ENCODE data around the gene FOXA2. TPM values are rescaled to one million over a fixed set of nuclear protein-coding genes. Genes with fewer than 3 reads are reported as not detected.
"Not testable (repeated sequence)": the region's sequence is repeated elsewhere in the genome, so short reads cannot be mapped to it uniquely, and the experiment has no call there.

The FOXA2 gene
- total and polyA plus RNA-seq, 2 donors: 0.02 TPM; not detected in 1

- no peak for DNase-seq (ENCODE audit: low read depth in 6 of 9, low spot score in 9 of 9)
- Histone ChIP-seq H3K27ac (ENCODE audit: low read depth in 1 of 2, low read length in 1 of 2) (no peak overlapping the region), H3K9me3 (ENCODE audit: control insufficient read depth in 2 of 2, insufficient read depth in 1 of 2, low read length in 1 of 2) (no peaks in the 10 kb centered on the region), H3K27me3 (ENCODE audit: control insufficient read depth in 2 of 2, insufficient read depth in 1 of 2, low read length in 1 of 2) (peaks cover 17 to 47% of the 10 kb centered on the region in 2 donors), H3K4me3 (ENCODE audit: low read length in 2 of 2) (no peak overlapping the region), H3K36me3 (ENCODE audit: control insufficient read depth in 2 of 2, insufficient read depth in 2 of 2, low read length in 1 of 2) (no peaks in the 10 kb centered on the region), H3K4me1 (ENCODE audit: control insufficient read depth in 2 of 2, insufficient read depth in 2 of 2, low read length in 2 of 2) (no peaks in the 10 kb centered on the region)
- WGBS: 87% methylated on average over 5 of the region's 5 CpGs
Measured at GRCh38 chr20:22555791-22556564, 28.4 kb downstream of the FOXA2 start.

- no peak overlapping the region for H3K27ac ChIP-seq (ENCODE audit: low read depth in 1 of 2, low read length in 1 of 2)
- H3K4me3 ChIP-seq (ENCODE audit: low read length in 2 of 2): no peak overlapping the region
- H3K4me1 ChIP-seq (ENCODE audit: control insufficient read depth in 2 of 2, insufficient read depth in 2 of 2, low read length in 2 of 2): no peaks in the 10 kb centered on the region
- no peaks in the 10 kb centered on the region for H3K9me3 ChIP-seq (ENCODE audit: control insufficient read depth in 2 of 2, insufficient read depth in 1 of 2, low read length in 1 of 2)
- H3K36me3 ChIP-seq (ENCODE audit: control insufficient read depth in 2 of 2, insufficient read depth in 2 of 2, low read length in 1 of 2): no peaks in the 10 kb centered on the region
- H3K27me3 ChIP-seq (ENCODE audit: control insufficient read depth in 2 of 2, insufficient read depth in 1 of 2, low read length in 1 of 2): peaks cover 5 to 34% of the 10 kb centered on the region in 2 donors
- DNase-seq (ENCODE audit: low read depth in 6 of 9, low spot score in 9 of 9): no peak
- 97% methylated on average over 2 of the region's 2 CpGs for WGBS
Measured at GRCh38 chr20:22554391-22554790, 30.0 kb downstream of the FOXA2 start.

GRCh38 chr20:22550514-22550913, 33.9 kb downstream of the FOXA2 start:
- H3K27ac ChIP-seq (ENCODE audit: low read depth in 1 of 2, low read length in 1 of 2); DNase-seq (ENCODE audit: low read depth in 6 of 9, low spot score in 9 of 9); H3K9me3 ChIP-seq (ENCODE audit: control insufficient read depth in 2 of 2, insufficient read depth in 1 of 2, low read length in 1 of 2); H3K36me3 ChIP-seq (ENCODE audit: control insufficient read depth in 2 of 2, insufficient read depth in 2 of 2, low read length in 1 of 2); H3K27me3 ChIP-seq (ENCODE audit: control insufficient read depth in 2 of 2, insufficient read depth in 1 of 2, low read length in 1 of 2); H3K4me3 ChIP-seq (ENCODE audit: low read length in 2 of 2); H3K4me1 ChIP-seq (ENCODE audit: control insufficient read depth in 2 of 2, insufficient read depth in 2 of 2, low read length in 2 of 2): not testable (repeated sequence)
- WGBS: 78% methylated on average over 4 of the region's 4 CpGs

DNA sequence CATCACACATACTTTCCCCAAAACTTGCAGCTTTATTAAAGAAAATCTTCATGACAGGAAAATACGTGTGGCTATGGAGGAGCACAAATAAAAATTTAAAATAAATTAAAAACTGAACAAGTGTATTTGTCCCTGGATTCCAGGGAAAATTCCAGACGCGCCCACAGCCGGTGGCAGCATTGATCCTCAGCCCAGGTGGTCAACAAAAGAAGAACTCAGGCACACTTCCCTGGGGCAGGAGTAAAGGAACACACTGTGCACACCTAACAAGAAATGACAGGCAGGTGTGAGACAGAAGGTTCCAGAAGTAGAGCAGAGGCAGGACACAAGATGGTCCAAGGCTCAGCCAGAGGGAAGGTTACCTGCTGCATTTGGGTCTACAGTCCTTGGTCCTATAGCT, 36.3 kb downstream of the FOXA2 start:
- Histone ChIP-seq H3K4me1 (ENCODE audit: control insufficient read depth in 2 of 2, insufficient read depth in 2 of 2, low read length in 2 of 2) (no peaks in the 10 kb centered on the region), H3K27me3 (ENCODE audit: control insufficient read depth in 2 of 2, insufficient read depth in 1 of 2, low read length in 1 of 2) (peaks cover 2 to 4% of the 10 kb centered on the region in 2 donors), H3K27ac (ENCODE audit: low read depth in 1 of 2, low read length in 1 of 2) (no peak overlapping the region), H3K9me3 (ENCODE audit: control insufficient read depth in 2 of 2, insufficient read depth in 1 of 2, low read length in 1 of 2) (no peaks in the 10 kb centered on the region), H3K36me3 (ENCODE audit: control insufficient read depth in 2 of 2, insufficient read depth in 2 of 2, low read length in 1 of 2) (no peaks in the 10 kb centered on the region), H3K4me3 (ENCODE audit: low read length in 2 of 2) (no peak overlapping the region)
- DNase-seq (ENCODE audit: low read depth in 6 of 9, low spot score in 9 of 9): no peak
- WGBS: 83% methylated on average over 4 of the region's 4 CpGs

GRCh38 chr20:22546344-22546743, 38.0 kb downstream of the FOXA2 start:
- H3K4me3 ChIP-seq (ENCODE audit: low read length in 2 of 2): no peak overlapping the region
- DNase-seq (ENCODE audit: low read depth in 6 of 9, low spot score in 9 of 9): no peak
- WGBS: 50% methylated on average over 3 of the region's 3 CpGs
- peaks cover 0 to 2% of the 10 kb centered on the region in 2 donors for H3K27me3 ChIP-seq (ENCODE audit: control insufficient read depth in 2 of 2, insufficient read depth in 1 of 2, low read length in 1 of 2)
- H3K9me3 ChIP-seq (ENCODE audit: control insufficient read depth in 2 of 2, insufficient read depth in 1 of 2, low read length in 1 of 2): no peaks in the 10 kb centered on the region
- H3K36me3 ChIP-seq (ENCODE audit: control insufficient read depth in 2 of 2, insufficient read depth in 2 of 2, low read length in 1 of 2): no peaks in the 10 kb centered on the region
- no peak overlapping the region for H3K27ac ChIP-seq (ENCODE audit: low read depth in 1 of 2, low read length in 1 of 2)
- H3K4me1 ChIP-seq (ENCODE audit: control insufficient read depth in 2 of 2, insufficient read depth in 2 of 2, low read length in 2 of 2): no peaks in the 10 kb centered on the region

GRCh38 chr20:22545045-22545444, 39.3 kb downstream of the FOXA2 start:
- Histone ChIP-seq H3K4me3 (ENCODE audit: low read length in 2 of 2) (no peak overlapping the region), H3K36me3 (ENCODE audit: control insufficient read depth in 2 of 2, insufficient read depth in 2 of 2, low read length in 1 of 2) (no peaks in the 10 kb centered on the region), H3K4me1 (ENCODE audit: control insufficient read depth in 2 of 2, insufficient read depth in 2 of 2, low read length in 2 of 2) (no peaks in the 10 kb centered on the region), H3K27me3 (ENCODE audit: control insufficient read depth in 2 of 2, insufficient read depth in 1 of 2, low read length in 1 of 2) (no peaks in the 10 kb centered on the region), H3K27ac (ENCODE audit: low read depth in 1 of 2, low read length in 1 of 2) (no peak overlapping the region), H3K9me3 (ENCODE audit: control insufficient read depth in 2 of 2, insufficient read depth in 1 of 2, low read length in 1 of 2) (no peaks in the 10 kb centered on the region)
- no peak for DNase-seq (ENCODE audit: low read depth in 6 of 9, low spot score in 9 of 9)

DNA sequence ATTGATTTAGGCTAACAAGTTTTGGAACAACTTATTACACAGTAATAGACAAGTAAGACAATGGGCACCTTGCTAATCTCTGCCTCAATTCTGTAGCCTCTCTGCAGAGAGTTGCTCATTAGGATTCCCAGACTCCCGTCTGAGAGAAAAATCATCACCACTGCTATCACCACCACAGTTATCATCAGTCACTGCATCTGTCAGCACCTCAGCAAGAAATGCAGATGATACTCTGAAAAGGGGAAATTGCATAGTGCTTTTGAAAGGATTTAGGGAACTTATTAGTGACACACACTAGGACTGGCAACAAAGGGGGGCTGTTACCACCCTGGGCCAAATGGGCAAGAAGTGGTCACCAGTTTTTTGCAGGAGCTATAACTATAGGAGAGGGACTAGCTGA, 39.9 kb downstream of the FOXA2 start:
- no peak for DNase-seq (ENCODE audit: low read depth in 6 of 9, low spot score in 9 of 9)
- no peak overlapping the region for H3K27ac ChIP-seq (ENCODE audit: low read depth in 1 of 2, low read length in 1 of 2)
- no peaks in the 10 kb centered on the region for H3K27me3 ChIP-seq (ENCODE audit: control insufficient read depth in 2 of 2, insufficient read depth in 1 of 2, low read length in 1 of 2)
- WGBS: 77% methylated on average over 1 of the region's 1 CpG
- H3K4me3 ChIP-seq (ENCODE audit: low read length in 2 of 2): no peak overlapping the region
- H3K4me1 ChIP-seq (ENCODE audit: control insufficient read depth in 2 of 2, insufficient read depth in 2 of 2, low read length in 2 of 2): no peaks in the 10 kb centered on the region
- no peaks in the 10 kb centered on the region for H3K9me3 ChIP-seq (ENCODE audit: control insufficient read depth in 2 of 2, insufficient read depth in 1 of 2, low read length in 1 of 2)
- no peaks in the 10 kb centered on the region for H3K36me3 ChIP-seq (ENCODE audit: control insufficient read depth in 2 of 2, insufficient read depth in 2 of 2, low read length in 1 of 2)

DNA sequence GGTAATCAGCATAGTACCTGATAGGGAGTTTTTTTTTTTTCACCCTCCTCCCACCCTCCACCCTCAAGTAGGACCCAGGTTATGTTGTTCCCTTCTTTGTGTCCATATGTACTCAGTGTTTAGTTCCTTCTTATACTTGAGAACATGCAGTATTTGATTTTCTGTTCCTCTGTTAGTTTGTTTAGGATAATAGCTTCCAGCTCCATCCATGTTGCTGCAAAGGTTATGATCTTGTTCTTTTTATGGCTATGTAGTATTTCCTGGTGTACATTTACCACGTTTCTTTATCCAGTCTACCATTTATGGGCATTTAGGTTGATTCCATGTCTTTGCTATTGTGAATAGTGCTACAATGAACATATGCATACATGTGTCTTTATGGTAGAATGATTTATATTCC, 41.9 kb downstream of the FOXA2 start:
- Histone ChIP-seq H3K4me3 (ENCODE audit: low read length in 2 of 2) (no peak overlapping the region), H3K36me3 (ENCODE audit: control insufficient read depth in 2 of 2, insufficient read depth in 2 of 2, low read length in 1 of 2) (no peaks in the 10 kb centered on the region), H3K27ac (ENCODE audit: low read depth in 1 of 2, low read length in 1 of 2) (no peak overlapping the region), H3K9me3 (ENCODE audit: control insufficient read depth in 2 of 2, insufficient read depth in 1 of 2, low read length in 1 of 2) (no peaks in the 10 kb centered on the region), H3K27me3 (ENCODE audit: control insufficient read depth in 2 of 2, insufficient read depth in 1 of 2, low read length in 1 of 2) (no peaks in the 10 kb centered on the region), H3K4me1 (ENCODE audit: control insufficient read depth in 2 of 2, insufficient read depth in 2 of 2, low read length in 2 of 2) (no peaks in the 10 kb centered on the region)
- 58% methylated on average over 1 of the region's 1 CpG for WGBS
- no peak for DNase-seq (ENCODE audit: low read depth in 6 of 9, low spot score in 9 of 9)

DNA sequence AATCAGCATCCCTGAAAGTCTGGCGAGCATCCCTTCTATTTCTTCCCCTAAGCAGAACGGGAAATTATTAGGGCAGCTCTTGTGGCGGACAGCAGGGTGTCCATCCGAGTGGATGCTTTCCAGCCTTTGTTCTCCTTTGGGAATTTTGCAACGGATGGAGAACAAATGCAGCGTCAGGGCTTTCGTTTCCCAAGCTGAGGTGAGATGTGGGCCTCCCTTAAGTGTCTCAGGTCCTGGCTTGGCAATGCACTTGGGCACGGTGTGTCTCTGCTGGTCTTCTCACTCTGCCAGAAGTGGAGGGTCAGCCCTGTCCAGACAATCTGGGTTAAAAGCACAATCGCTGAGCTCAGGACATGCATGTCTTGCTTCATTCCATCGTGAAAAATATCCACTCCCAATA, 43.5 kb downstream of the FOXA2 start:
- WGBS: 81% methylated on average over 10 of the region's 10 CpGs
- Histone ChIP-seq H3K9me3 (ENCODE audit: control insufficient read depth in 2 of 2, insufficient read depth in 1 of 2, low read length in 1 of 2) (no peaks in the 10 kb centered on the region), H3K27ac (ENCODE audit: low read depth in 1 of 2, low read length in 1 of 2) (no peak overlapping the region), H3K27me3 (ENCODE audit: control insufficient read depth in 2 of 2, insufficient read depth in 1 of 2, low read length in 1 of 2) (no peaks in the 10 kb centered on the region), H3K4me3 (ENCODE audit: low read length in 2 of 2) (no peak overlapping the region), H3K4me1 (ENCODE audit: control insufficient read depth in 2 of 2, insufficient read depth in 2 of 2, low read length in 2 of 2) (no peaks in the 10 kb centered on the region), H3K36me3 (ENCODE audit: control insufficient read depth in 2 of 2, insufficient read depth in 2 of 2, low read length in 1 of 2) (no peaks in the 10 kb centered on the region)
- no peak for DNase-seq (ENCODE audit: low read depth in 6 of 9, low spot score in 9 of 9)

Measured in thymus (tissue), 11 donors.